ENCODE data around the gene NUP98.

- TF ChIP-seq POLR2A (IDR thresholded peaks at IDR 0.05) = no peak
- no peak for TF ChIP-seq CTCF (IDR thresholded peaks at IDR 0.05)
Measured at GRCh38 chr11:3641701-3642070, 155.7 kb downstream of the NUP98 start, which contains the start of gene ART5.

Data from right lobe of liver (tissue), 4 donors.